Tibial nerve (tissue), 4 donors: Measurements from ENCODE around the gene PSG6. TPM values are rescaled to one million over a fixed set of nuclear protein-coding genes. Genes with fewer than 3 reads are reported as not detected.
"Not testable (repeated sequence)": the region's sequence is repeated elsewhere in the genome, so short reads cannot be mapped to it uniquely, and the experiment has no call there.

Experiments used
- DNase-seq, 2 donors: peaks; one replicate each; pipeline ENCODE4 v3.0.0-alpha.2; 2019; ENCODE audit warnings: low spot score in 2 of 2
- H3K27ac ChIP-seq, 4 donors: fragments of 200-600 bp; sonication (generic) in 3 of 4; one replicate each; pipeline ENCODE4 v1.5.1; 2017 to 2019; ENCODE audit warnings: mild to moderate bottlenecking in 1 of 4
- H3K27me3 ChIP-seq, 2 donors: fragments of 200-600 bp; sonication (generic) in 1 of 2; one replicate each; pipeline versions ENCODE4 v1.5.1 to v1.6.0; 2017 to 2019
- H3K36me3 ChIP-seq, 3 donors: fragments of 200-600 bp; sonication (generic); one replicate each; pipeline ENCODE4 v1.5.1; 2018 to 2019
- H3K4me1 ChIP-seq, 4 donors: fragments of 200-600 bp; sonication (generic) in 3 of 4; one replicate each; pipeline ENCODE4 v1.5.1; 2017 to 2019
- H3K4me3 ChIP-seq, 4 donors: fragments of 200-600 bp; sonication (generic) in 3 of 4; one replicate each; pipeline ENCODE4 v1.5.1; 2017 to 2019; ENCODE audit warnings: mild to moderate bottlenecking in 1 of 4, moderate library complexity in 1 of 4
- H3K9me3 ChIP-seq, 4 donors: fragments of 200-600 bp; sonication (generic) in 3 of 4; one replicate each; pipeline ENCODE4 v1.5.1; 2017 to 2019
- WGBS, 2 donors: methylation state at CpG; one replicate each; pipeline ENCODE4 v1.1.5; 2018; 5-methylcytosine and 5-hydroxymethylcytosine counted together
- total RNA-seq, 4 donors: library from RNA; depleted of rRNA; stranded (reverse); fragments of >200 nt; gene quantifications; one replicate each; pipeline ENCODE4 v1.1.0, GENCODE V29; 2016

PSG6 gene
- total RNA-seq, 4 donors from 2014 or later, result not detected

GRCh38 chr19:42916931-42917330 lies 763 bp downstream of the PSG6 start:
- not testable (repeated sequence) for DNase-seq, H3K4me1 ChIP-seq
- 70 to 88% methylated on average over 1 of the region's 1 CpG for WGBS, 2 donors

GRCh38 chr19:42913516-42913915 lies 4.2 kb downstream of the PSG6 start:
- not testable (repeated sequence) for H3K4me3 ChIP-seq, H3K27me3 ChIP-seq, H3K4me1 ChIP-seq, H3K9me3 ChIP-seq, DNase-seq, H3K36me3 ChIP-seq, H3K27ac ChIP-seq
- 82 to 85% methylated on average over 5 of the region's 5 CpGs for WGBS, 2 donors

More at GRCh38 chr19:42916931-42917330, 763 bp downstream of the PSG6 start:
- not testable (repeated sequence) for H3K9me3 ChIP-seq, H3K27me3 ChIP-seq, H3K36me3 ChIP-seq, H3K27ac ChIP-seq, H3K4me3 ChIP-seq

- not testable (repeated sequence) for H3K27me3 ChIP-seq, H3K4me3 ChIP-seq, H3K4me1 ChIP-seq, H3K9me3 ChIP-seq, H3K36me3 ChIP-seq, H3K27ac ChIP-seq, DNase-seq
- 82 to 87% methylated on average over 4 of the region's 4 CpGs for WGBS, 2 donors
Observed at GRCh38 chr19:42912941-42913340, 4.8 kb downstream of the PSG6 start.

GRCh38 chr19:42911731-42912130 lies 6.0 kb downstream of the PSG6 start:
- 75 to 78% methylated on average over 5 of the region's 5 CpGs for WGBS, 2 donors
- H3K9me3 ChIP-seq, DNase-seq, H3K36me3 ChIP-seq, H3K4me3 ChIP-seq, H3K4me1 ChIP-seq, H3K27me3 ChIP-seq, H3K27ac ChIP-seq: not testable (repeated sequence)

GRCh38 chr19:42906162-42906561 lies 11.5 kb downstream of the PSG6 start:
- not testable (repeated sequence) for DNase-seq, H3K4me1 ChIP-seq, H3K27me3 ChIP-seq, H3K36me3 ChIP-seq, H3K27ac ChIP-seq, H3K4me3 ChIP-seq, H3K9me3 ChIP-seq
- WGBS, 2 donors, result 58 to 62% methylated on average over 5 of the region's 5 CpGs

GRCh38 chr19:42900561-42900960 lies 17.1 kb downstream of the PSG6 start:
- not testable (repeated sequence) for H3K9me3 ChIP-seq, H3K27ac ChIP-seq, H3K27me3 ChIP-seq, H3K4me1 ChIP-seq, H3K36me3 ChIP-seq, DNase-seq, H3K4me3 ChIP-seq
- WGBS, 2 donors, result 77 to 81% methylated on average over 4 of the region's 4 CpGs

- H3K27ac ChIP-seq, DNase-seq, H3K27me3 ChIP-seq, H3K9me3 ChIP-seq, H3K4me1 ChIP-seq, H3K36me3 ChIP-seq, H3K4me3 ChIP-seq: not testable (repeated sequence)
- 81 to 84% methylated on average over 12 of the region's 12 CpGs for WGBS, 2 donors
Observed at GRCh38 chr19:42899674-42900073, 18.0 kb downstream of the PSG6 start.

- DNase-seq, H3K4me3 ChIP-seq, H3K36me3 ChIP-seq, H3K9me3 ChIP-seq, H3K27me3 ChIP-seq, H3K4me1 ChIP-seq, H3K27ac ChIP-seq: not testable (repeated sequence)
- 89 to 98% methylated on average over 1 of the region's 1 CpG for WGBS, 2 donors
Observed at GRCh38 chr19:42899110-42899509, 18.6 kb downstream of the PSG6 start.

GRCh38 chr19:42898656-42899055 lies 19.0 kb downstream of the PSG6 start:
- H3K27me3 ChIP-seq, H3K4me3 ChIP-seq, H3K4me1 ChIP-seq, H3K36me3 ChIP-seq, H3K27ac ChIP-seq, DNase-seq: not testable (repeated sequence)
- 71 to 100% methylated on average over 1 of the region's 1 CpG for WGBS, 2 donors
- H3K9me3 ChIP-seq, result peaks cover 0 to 10% (median 0%) of the 10 kb centered on the region in 4 donors

- not testable (repeated sequence) for H3K27me3 ChIP-seq, H3K27ac ChIP-seq, H3K36me3 ChIP-seq, H3K4me1 ChIP-seq, DNase-seq, H3K4me3 ChIP-seq
- 27 to 36% methylated on average over 1 of the region's 1 CpG for WGBS, 2 donors
- peaks cover 0 to 10% (median 0%) of the 10 kb centered on the region in 4 donors for H3K9me3 ChIP-seq
Observed at GRCh38 chr19:42897729-42898128, 20.0 kb downstream of the PSG6 start.

- H3K4me3 ChIP-seq, H3K36me3 ChIP-seq, H3K27me3 ChIP-seq, DNase-seq, H3K27ac ChIP-seq, H3K4me1 ChIP-seq: not testable (repeated sequence)
- peaks cover 0 to 25% (median 0%) of the 10 kb centered on the region in 4 donors for H3K9me3 ChIP-seq
- WGBS, 2 donors, result 85 to 86% methylated on average over 7 of the region's 7 CpGs
Observed at GRCh38 chr19:42890446-42890845, 27.2 kb downstream of the PSG6 start.

- H3K4me1 ChIP-seq, H3K27ac ChIP-seq, H3K27me3 ChIP-seq, DNase-seq, H3K36me3 ChIP-seq, H3K4me3 ChIP-seq: not testable (repeated sequence)
- peaks cover 0 to 19% (median 0%) of the 10 kb centered on the region in 4 donors for H3K9me3 ChIP-seq
Observed at GRCh38 chr19:42887876-42888445, 29.7 kb downstream of the PSG6 start.

- not testable (repeated sequence) for H3K36me3 ChIP-seq, H3K27ac ChIP-seq, H3K4me1 ChIP-seq, H3K27me3 ChIP-seq, DNase-seq, H3K4me3 ChIP-seq, H3K9me3 ChIP-seq
- 77 to 78% methylated on average over 2 of the region's 2 CpGs for WGBS, 2 donors
Observed at GRCh38 chr19:42882730-42883129, 35.0 kb downstream of the PSG6 start.

- not testable (repeated sequence) for H3K27me3 ChIP-seq, H3K4me1 ChIP-seq, H3K27ac ChIP-seq, H3K36me3 ChIP-seq, DNase-seq, H3K4me3 ChIP-seq, H3K9me3 ChIP-seq
- 64 to 72% methylated on average over 5 of the region's 5 CpGs for WGBS, 2 donors
Observed at GRCh38 chr19:42882010-42882409, 35.7 kb downstream of the PSG6 start.
